ENCODE data around the gene LYRM9. TPM values are rescaled to one million over a fixed set of nuclear protein-coding genes. Genes with fewer than 3 reads are reported as not detected.

LYRM9 gene
- total and polyA plus RNA-seq, 2 of the 8 experiments (the other 6 are each of a cell fraction or from before 2014, with no cell fraction given), result 4.3 to 5.2 TPM

- TF ChIP-seq CHD2 (IDR thresholded peaks at IDR 0.05; ENCODE audit: low read length) (no peak), CEBPB (IDR thresholded peaks at IDR 0.05; ENCODE audit: low read depth, low read length) (peak; percentile 51; the same call in 1 of the 2 replicates)
- Histone ChIP-seq H4K91ac (replicated peaks; ENCODE audit: insufficient read length, low read length) (no peak overlapping the region), H3K56ac (replicated peaks; ENCODE audit: insufficient read length, low read depth, low read length) (no peak overlapping the region), H3K27me3 (replicated peaks in 1 of 4; ENCODE audit: control insufficient read depth in 3 of 4, extremely low read depth in 1 of 4, insufficient read depth in 3 of 4, low read length in 3 of 4) (no peaks in the 10 kb centered on the region), H3K79me1 (ENCODE audit: low read depth, low read length) (no peaks in the 10 kb centered on the region), H3K14ac (ENCODE audit: insufficient read length) (no peak overlapping the region), H2AFZ (ENCODE audit: low read length) (no peak overlapping the region), H3K79me2 (ENCODE audit: control insufficient read depth in 1 of 2, insufficient read depth in 2 of 2, low read length in 2 of 2) (no peaks in the 10 kb centered on the region), H2AK5ac (ENCODE audit: low read depth, low read length) (no peak overlapping the region), H2BK12ac (ENCODE audit: low read depth, low read length) (no peak overlapping the region), H3K9ac (replicated peaks in 1 of 4; ENCODE audit: extremely low read depth in 1 of 4, low read depth in 3 of 4, low read length in 3 of 4) (no peak overlapping the region), H2BK5ac (ENCODE audit: low read depth, low read length) (no peak overlapping the region), H3K36me3 (ENCODE audit: control insufficient read depth in 2 of 4, insufficient read depth in 4 of 4, low read length in 3 of 4) (no peaks in the 10 kb centered on the region), H4K8ac (ENCODE audit: extremely low read depth, insufficient read depth, low read length) (no peak overlapping the region), H4K20me1 (replicated peaks in 1 of 2; ENCODE audit: control insufficient read depth in 1 of 2, insufficient read depth in 2 of 2, low read length in 2 of 2) (no peaks in the 10 kb centered on the region), H3K4me1 (replicated peaks in 1 of 4; ENCODE audit: control insufficient read depth in 3 of 4, insufficient read depth in 4 of 4, low read length in 3 of 4) (peaks cover 3 to 9% (median 3%) of the 10 kb centered on the region in 4 experiments; a peak in 5 of 7 replicates), H3K23ac (ENCODE audit: insufficient read length) (no peak overlapping the region), H3K4ac (replicated peaks; ENCODE audit: insufficient read length, low read depth, low read length) (no peak overlapping the region), H2BK120ac (replicated peaks; ENCODE audit: low read depth, low read length) (no peak overlapping the region), H2BK20ac (ENCODE audit: low read length) (no peak overlapping the region), H3K4me2 (ENCODE audit: insufficient read depth in 1 of 2, low read depth in 2 of 2, low read length in 2 of 2) (no peak overlapping the region), H3K27ac (ENCODE audit: low read depth, low read length) (no peak overlapping the region), H3K4me3 (ENCODE audit: extremely low read depth in 1 of 4, insufficient read depth in 2 of 4, low read depth in 3 of 4, low read length in 4 of 4) (no peak overlapping the region), H3K23me2 (ENCODE audit: low read depth, low read length) (no peaks in the 10 kb centered on the region), H2BK15ac (ENCODE audit: low read length) (no peak overlapping the region), H3K18ac (ENCODE audit: extremely low read depth, low read length) (peak overlapping the region; percentile 21; the same call in 1 of the 2 replicates), H4K5ac (ENCODE audit: insufficient read length, low read depth, low read length) (no peak overlapping the region), H3K9me3 (ENCODE audit: insufficient read depth in 2 of 2, low read depth in 1 of 2, low read length in 1 of 2) (no peaks in the 10 kb centered on the region)
- DNase-seq (ENCODE audit: low read depth in 1 of 2, low spot score in 2 of 2) (no peak), FAIRE-seq (no peak)
- ChIA-PET CTCF (ENCODE audit: partially characterized antibody) (interaction anchor here (1.1 to 2.5 kb wide), 6 partner anchors 22 to 96 kb away, joined by 3 to 9 read pairs (median 5); no protein-coding TSS in a partner anchor), POLR2A (ENCODE audit: partially characterized antibody) (no interaction called here)
- WGBS, 2 experiments (ENCODE audit: extremely low coverage in 1 of 2, insufficient coverage in 1 of 2, insufficient read length in 1 of 2, insufficient replicate concordance in 2 of 2, low coverage in 1 of 2, low lambda C conversion rate in 2 of 2, missing lambda C conversion rate in 1 of 2), result 76% methylated on average over 5 of the region's 5 CpGs; no CpG with 5 or more reads in 1 of the 2 experiments
These were observed 36.3 kb downstream of the LYRM9 start for GRCh38 chr17:27856676-27857432.

Measured in H1 (cell line).